ENCODE results near the gene BCL6. TPM values are rescaled to one million over a fixed set of nuclear protein-coding genes. Genes with fewer than 3 reads are reported as not detected.

BCL6 gene
- total and polyA plus RNA-seq, 2 experiments from 2014 or later, result 2.6 to 5.9 TPM

DNA sequence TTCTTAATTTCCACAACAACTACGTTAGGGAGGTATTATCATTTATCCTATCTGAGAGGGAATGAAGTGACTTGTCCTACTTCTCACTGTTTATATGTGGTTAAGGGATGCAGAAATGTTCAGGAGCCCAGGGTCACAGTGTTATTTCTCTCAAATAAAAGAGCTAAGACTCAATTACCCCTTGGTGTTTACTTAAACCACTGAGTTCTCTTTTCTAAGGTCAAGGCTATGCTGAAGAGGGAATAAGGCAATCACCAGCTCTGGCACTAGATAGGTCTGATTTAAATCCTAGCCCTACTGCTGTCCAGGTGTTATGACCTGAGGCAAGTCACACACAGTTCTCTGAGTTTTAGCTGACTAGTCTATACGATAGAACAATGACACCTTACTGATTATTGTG, 35.7 kb upstream of the BCL6 start (continued):
- TF ChIP-seq ZNF462 (CRISPR knock-in tag; IDR thresholded peaks at IDR 0.05) (no peak), ZNF114 (CRISPR knock-in tag; IDR thresholded peaks at IDR 0.05) (no peak), ZNF331 (CRISPR knock-in tag; IDR thresholded peaks at IDR 0.05; ENCODE audit: low read depth) (no peak), CREB1 (CRISPR knock-in tag; IDR thresholded peaks at IDR 0.05; ENCODE audit: low read depth) (no peak), JUNB (IDR thresholded peaks at IDR 0.05; ENCODE audit: unreplicated experiment) (no peak)
- TF ChIP-seq, protein P1, sequence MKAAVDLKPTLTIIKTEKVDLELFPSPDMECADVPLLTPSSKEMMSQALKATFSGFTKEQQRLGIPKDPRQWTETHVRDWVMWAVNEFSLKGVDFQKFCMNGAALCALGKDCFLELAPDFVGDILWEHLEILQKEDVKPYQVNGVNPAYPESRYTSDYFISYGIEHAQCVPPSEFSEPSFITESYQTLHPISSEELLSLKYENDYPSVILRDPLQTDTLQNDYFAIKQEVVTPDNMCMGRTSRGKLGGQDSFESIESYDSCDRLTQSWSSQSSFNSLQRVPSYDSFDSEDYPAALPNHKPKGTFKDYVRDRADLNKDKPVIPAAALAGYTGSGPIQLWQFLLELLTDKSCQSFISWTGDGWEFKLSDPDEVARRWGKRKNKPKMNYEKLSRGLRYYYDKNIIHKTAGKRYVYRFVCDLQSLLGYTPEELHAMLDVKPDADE (IDR thresholded peaks at IDR 0.05), result no peak
- TF ChIP-seq, protein P2, sequence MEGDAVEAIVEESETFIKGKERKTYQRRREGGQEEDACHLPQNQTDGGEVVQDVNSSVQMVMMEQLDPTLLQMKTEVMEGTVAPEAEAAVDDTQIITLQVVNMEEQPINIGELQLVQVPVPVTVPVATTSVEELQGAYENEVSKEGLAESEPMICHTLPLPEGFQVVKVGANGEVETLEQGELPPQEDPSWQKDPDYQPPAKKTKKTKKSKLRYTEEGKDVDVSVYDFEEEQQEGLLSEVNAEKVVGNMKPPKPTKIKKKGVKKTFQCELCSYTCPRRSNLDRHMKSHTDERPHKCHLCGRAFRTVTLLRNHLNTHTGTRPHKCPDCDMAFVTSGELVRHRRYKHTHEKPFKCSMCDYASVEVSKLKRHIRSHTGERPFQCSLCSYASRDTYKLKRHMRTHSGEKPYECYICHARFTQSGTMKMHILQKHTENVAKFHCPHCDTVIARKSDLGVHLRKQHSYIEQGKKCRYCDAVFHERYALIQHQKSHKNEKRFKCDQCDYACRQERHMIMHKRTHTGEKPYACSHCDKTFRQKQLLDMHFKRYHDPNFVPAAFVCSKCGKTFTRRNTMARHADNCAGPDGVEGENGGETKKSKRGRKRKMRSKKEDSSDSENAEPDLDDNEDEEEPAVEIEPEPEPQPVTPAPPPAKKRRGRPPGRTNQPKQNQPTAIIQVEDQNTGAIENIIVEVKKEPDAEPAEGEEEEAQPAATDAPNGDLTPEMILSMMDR (conservative IDR thresholded peaks at IDR 0.05; ENCODE audit: low read depth in 2 of 2), result no peak
